GM21447 (cell line): ENCODE data around the gene C2orf92.

Source experiments
- ATAC-seq: cut with Tn5 transposase; IDR thresholded peaks from one replicate; pipeline ENCODE4 v1.9.1; 2021; ENCODE audit not compliant: unreplicated experiment

Gene C2orf92

GRCh38 chr2:97712693-97713295, 43.3 kb downstream of the C2orf92 start:
- ATAC-seq: no peak

- ATAC-seq: no peak
These were observed 44.0 kb downstream of the C2orf92 start, which contains the start of gene ZAP70 for GRCh38 chr2:97713296-97714083. TSS of gene ZAP70 (plus strand) at chr2:97713576. CDS start at chr2:97724037, 10,461 bp downstream.

GRCh38 chr2:97714084-97714949, 44.8 kb downstream of the C2orf92 start:
- ATAC-seq: no peak

GRCh38 chr2:97714950-97715652, 45.6 kb downstream of the C2orf92 start:
- no peak for ATAC-seq

GRCh38 chr2:97715951-97716694, 46.6 kb downstream of the C2orf92 start:
- ATAC-seq: no peak

GRCh38 chr2:97716695-97717612, 47.4 kb downstream of the C2orf92 start:
- no peak for ATAC-seq

- ATAC-seq: no peak
These were observed 48.1 kb downstream of the C2orf92 start for GRCh38 chr2:97717613-97717995.

- peak; percentile 81 for ATAC-seq
These were observed 48.8 kb downstream of the C2orf92 start for GRCh38 chr2:97718051-97718882.

GRCh38 chr2:97718942-97719341, 49.4 kb downstream of the C2orf92 start:
- peak; percentile 25 for ATAC-seq

- no peak for ATAC-seq
These were observed 50.0 kb downstream of the C2orf92 start for GRCh38 chr2:97719362-97720155.

- no peak for ATAC-seq
These were observed 51.2 kb downstream of the C2orf92 start for GRCh38 chr2:97720746-97721145.

- no peak for ATAC-seq
These were observed 52.7 kb downstream of the C2orf92 start for GRCh38 chr2:97722227-97722626.

- no peak for ATAC-seq
These were observed 53.9 kb downstream of the C2orf92 start for GRCh38 chr2:97723156-97724072.

GRCh38 chr2:97724073-97724410, 54.5 kb downstream of the C2orf92 start:
- no peak for ATAC-seq

GRCh38 chr2:97724501-97724900, 55.0 kb downstream of the C2orf92 start:
- ATAC-seq: no peak

- ATAC-seq: no peak
These were observed 55.6 kb downstream of the C2orf92 start for GRCh38 chr2:97724946-97725688.
